Aortic smooth muscle cell (primary cell): ENCODE results near the gene CYP26A1. TPM values are rescaled to one million over a fixed set of nuclear protein-coding genes. Genes with fewer than 3 reads are reported as not detected.

ENCODE experiments used
- total RNA-seq: library from RNA; depleted of rRNA; stranded (reverse); fragments of >200 nt; gene quantifications from 2 replicates; pipeline ENCODE4 v1.2.3, GENCODE V29; 2014

The CYP26A1 gene, protein sequence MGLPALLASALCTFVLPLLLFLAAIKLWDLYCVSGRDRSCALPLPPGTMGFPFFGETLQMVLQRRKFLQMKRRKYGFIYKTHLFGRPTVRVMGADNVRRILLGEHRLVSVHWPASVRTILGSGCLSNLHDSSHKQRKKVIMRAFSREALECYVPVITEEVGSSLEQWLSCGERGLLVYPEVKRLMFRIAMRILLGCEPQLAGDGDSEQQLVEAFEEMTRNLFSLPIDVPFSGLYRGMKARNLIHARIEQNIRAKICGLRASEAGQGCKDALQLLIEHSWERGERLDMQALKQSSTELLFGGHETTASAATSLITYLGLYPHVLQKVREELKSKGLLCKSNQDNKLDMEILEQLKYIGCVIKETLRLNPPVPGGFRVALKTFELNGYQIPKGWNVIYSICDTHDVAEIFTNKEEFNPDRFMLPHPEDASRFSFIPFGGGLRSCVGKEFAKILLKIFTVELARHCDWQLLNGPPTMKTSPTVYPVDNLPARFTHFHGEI
- total RNA-seq: not detected in 2 replicates

GRCh38 chr10:93073539-93074146 is at the start of gene CYP26A1:
Gene CYP26A1 (plus strand): TSS chr10:93073893. CDS start chr10:93073935, 42 bp downstream.

DNA sequence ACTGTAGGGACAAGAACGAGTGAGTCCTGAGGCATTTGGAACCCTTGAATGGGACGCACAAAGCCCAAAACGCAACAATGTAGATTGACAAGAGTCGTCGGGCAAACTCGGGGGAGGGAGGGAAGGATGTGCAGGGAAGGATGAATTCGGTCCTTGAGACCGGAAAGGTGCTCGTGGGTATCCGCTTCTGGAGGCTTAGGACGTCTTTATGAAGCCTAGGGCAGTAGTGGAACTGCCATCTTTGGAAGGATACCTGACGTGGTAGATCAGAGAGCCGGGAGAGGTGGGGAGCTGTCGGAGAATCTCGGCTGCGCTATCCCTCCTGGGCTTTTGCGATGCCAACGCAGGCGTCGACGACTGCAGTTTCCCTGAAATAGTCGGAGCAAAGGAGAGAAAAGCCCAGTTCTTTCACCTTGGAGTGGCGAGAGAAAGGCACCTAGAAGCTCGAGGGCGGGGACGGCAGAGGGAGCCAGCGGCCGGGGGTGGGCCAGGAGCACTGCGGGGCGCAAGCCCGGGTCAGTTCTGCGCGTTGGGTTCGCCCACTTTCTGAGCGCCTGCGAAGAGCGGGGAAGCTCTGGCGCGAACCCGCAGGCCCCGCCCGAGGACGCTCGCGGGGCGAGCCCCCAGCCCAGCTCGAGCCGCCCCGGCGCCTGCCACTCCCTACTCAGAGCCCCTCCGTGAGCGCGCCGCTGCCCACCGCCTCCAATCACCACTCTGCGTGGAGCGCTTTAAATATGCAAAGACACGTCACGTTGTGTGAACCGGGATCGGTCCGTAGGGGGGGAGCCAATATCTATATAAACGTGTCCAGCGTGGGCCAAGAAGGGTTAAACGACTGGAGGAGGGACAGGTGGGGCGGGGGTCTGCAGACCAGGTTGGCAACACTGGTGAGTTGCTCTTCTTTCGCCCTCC is 13.5 kb upstream of the CYP26A1 start, which contains the start of gene CYP26C1:
CYP26C1 (plus strand) TSS at position 824 of the 912 bp plus-strand sequence. CDS start 466 bp downstream, outside the sequence.

Other genes with a start within 250 kb of the CYP26A1 start
- 14.5 and 16.8 TPM in 2 replicates for gene EXOC6, start 225.4 kb upstream of the CYP26A1 start, total RNA-seq
- 0.06 and 0.13 TPM in 2 replicates for gene CYP26C1, start 13.1 kb upstream of the CYP26A1 start, total RNA-seq